Hepatic stellate cell (primary cell): ENCODE data around the gene S100Z.
"Not testable (repeated sequence)": the region's sequence is repeated elsewhere in the genome, so short reads cannot be mapped to it uniquely, and the experiment has no call there.

Source experiments
- DNase-seq: peaks from one replicate; pipeline ENCODE4 v3.0.0; 2011; ENCODE audit warnings: low spot score

Gene S100Z

GRCh38 chr5:76849419-76850291 is at the start of gene S100Z:
TSS of gene S100Z (plus strand) at chr5:76850014. CDS start at chr5:76875360, 25,346 bp downstream.
- no peak for DNase-seq

- no peak for DNase-seq
These were observed 49.2 kb upstream of the S100Z start for GRCh38 chr5:76800579-76800978.

- peak; percentile 57 for DNase-seq
These were observed 48.5 kb upstream of the S100Z start for GRCh38 chr5:76801159-76801802.

- no peak for DNase-seq
These were observed 48.0 kb upstream of the S100Z start for GRCh38 chr5:76801803-76802195.

GRCh38 chr5:76804266-76804665 is 45.5 kb upstream of the S100Z start:
- no peak for DNase-seq

- peak; percentile 88 for DNase-seq
These were observed 43.9 kb upstream of the S100Z start for GRCh38 chr5:76805821-76806505.

- DNase-seq = peak; percentile 78
These were observed 42.5 kb upstream of the S100Z start for GRCh38 chr5:76807296-76807695.

GRCh38 chr5:76808141-76808691 is 41.6 kb upstream of the S100Z start:
- no peak for DNase-seq

- no peak for DNase-seq
These were observed 40.7 kb upstream of the S100Z start for GRCh38 chr5:76809141-76809540.

GRCh38 chr5:76810236-76810635 is 39.6 kb upstream of the S100Z start:
- no peak for DNase-seq

- DNase-seq = no peak
These were observed 38.6 kb upstream of the S100Z start for GRCh38 chr5:76811214-76811613.

- DNase-seq = not testable (repeated sequence)
These were observed 37.6 kb upstream of the S100Z start for GRCh38 chr5:76812209-76812608.

GRCh38 chr5:76813982-76814562 is 35.7 kb upstream of the S100Z start:
- peak; percentile 83 for DNase-seq

GRCh38 chr5:76816110-76816831 is 33.5 kb upstream of the S100Z start:
- no peak for DNase-seq

- DNase-seq = peak; percentile 66
These were observed 30.7 kb upstream of the S100Z start, which contains the start of gene F2RL1 for GRCh38 chr5:76818844-76819831. TSS of gene F2RL1 (plus strand) at chr5:76819030. CDS start at chr5:76819183, 153 bp downstream.

- no peak for DNase-seq
These were observed 29.8 kb upstream of the S100Z start for GRCh38 chr5:76819851-76820525.

GRCh38 chr5:76820526-76820890 is 29.3 kb upstream of the S100Z start:
- DNase-seq = no peak

GRCh38 chr5:76821136-76821535 is 28.7 kb upstream of the S100Z start:
- DNase-seq = no peak

GRCh38 chr5:76822105-76822731 is 27.6 kb upstream of the S100Z start:
- not testable (repeated sequence) for DNase-seq
